CD4-positive, alpha-beta T cell treated with Interferon gamma for 1 hour (primary cell): Measurements from ENCODE around the gene FEM1B.

Experiments used
- DNase-seq: peaks from one replicate; pipeline ENCODE4 v3.0.0-alpha.2; 2020

FEM1B gene

GRCh38 chr15:68286256-68286655 lies 8.7 kb downstream of the FEM1B start:
- DNase-seq: no peak

DNA sequence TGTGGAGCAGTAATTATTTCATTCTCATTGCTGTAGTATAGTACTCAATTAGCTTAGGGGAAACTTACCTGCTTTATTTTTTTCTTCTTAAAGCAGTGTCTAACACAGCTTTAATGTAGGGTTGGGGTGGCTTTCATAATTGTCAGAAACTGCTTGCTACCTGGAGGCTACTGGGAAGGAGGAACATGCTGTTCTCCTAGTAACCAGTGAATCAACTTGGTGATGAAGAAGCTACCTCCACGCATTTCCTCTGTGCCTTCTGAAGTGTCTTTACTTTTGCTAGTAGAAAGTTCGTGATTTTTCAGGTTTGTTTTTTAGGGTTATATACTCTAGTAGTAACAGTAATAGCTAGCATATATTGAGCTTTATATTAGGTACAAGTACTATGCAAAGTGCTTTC lies 11.5 kb downstream of the FEM1B start:
- no peak for DNase-seq

GRCh38 chr15:68289621-68290352 lies 12.2 kb downstream of the FEM1B start:
- DNase-seq: no peak

GRCh38 chr15:68290715-68291114 lies 13.2 kb downstream of the FEM1B start:
- no peak for DNase-seq

DNA sequence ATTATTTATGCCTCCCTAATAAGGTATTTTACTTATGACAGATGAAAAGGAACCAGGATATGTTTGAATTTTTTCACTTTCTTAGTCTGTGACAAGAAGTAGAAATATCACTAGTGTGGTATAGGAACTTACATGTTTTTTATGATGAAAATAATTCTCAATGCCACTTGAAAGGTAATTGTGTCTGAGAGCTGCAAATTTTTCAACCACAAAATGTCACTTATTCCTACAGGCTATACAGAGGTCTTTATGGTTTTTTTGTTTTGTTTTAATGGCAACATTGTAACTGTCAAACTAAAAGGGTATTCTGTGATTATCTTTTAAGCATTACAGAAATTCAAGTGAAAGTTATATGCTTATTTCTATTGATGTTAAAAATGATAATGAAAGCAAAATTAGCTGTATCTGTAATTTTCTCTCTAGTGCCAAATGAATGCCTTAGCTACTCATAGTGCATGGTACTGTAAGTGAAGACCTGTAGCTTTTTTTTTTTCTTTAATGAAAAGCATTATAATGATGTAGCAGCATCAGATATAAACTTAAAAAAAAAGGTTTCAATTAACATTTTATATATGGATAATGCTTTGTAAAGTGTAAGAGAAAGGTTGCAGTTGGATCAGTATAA lies 14.7 kb downstream of the FEM1B start:
- DNase-seq: no peak

- DNase-seq: no peak
These were observed 15.4 kb downstream of the FEM1B start for GRCh38 chr15:68292967-68293366.

- DNase-seq: no peak
These were observed 17.7 kb downstream of the FEM1B start for GRCh38 chr15:68295014-68295805.

GRCh38 chr15:68298336-68298735 lies 20.8 kb downstream of the FEM1B start:
- no peak for DNase-seq

DNA sequence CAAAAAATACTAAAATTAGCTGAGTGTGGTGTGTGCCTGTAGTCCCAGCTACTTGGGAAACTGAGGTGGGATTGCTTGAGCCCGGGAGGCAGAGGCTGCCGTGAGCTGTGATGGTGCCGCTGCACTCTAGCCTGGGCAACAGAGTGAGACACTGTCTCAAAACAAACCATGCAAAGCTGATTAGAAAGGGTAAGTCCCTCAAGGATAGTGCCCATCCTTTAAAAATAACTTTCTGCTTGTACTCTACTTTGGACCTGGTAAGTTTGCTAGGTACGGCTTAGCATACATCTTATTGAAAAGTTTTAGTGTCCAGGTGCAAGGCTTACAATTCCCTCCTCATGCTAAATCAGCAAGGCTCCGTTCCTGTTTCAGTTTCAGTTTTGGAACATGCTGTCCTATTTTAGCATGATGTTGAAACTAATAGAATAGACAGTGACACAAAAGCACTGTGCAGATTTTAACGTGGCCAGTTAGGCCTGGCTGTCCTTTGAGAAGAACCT lies 21.4 kb downstream of the FEM1B start:
- no peak for DNase-seq

- no peak for DNase-seq
These were observed 21.9 kb downstream of the FEM1B start for GRCh38 chr15:68299436-68299835.

GRCh38 chr15:68300115-68300940 lies 22.8 kb downstream of the FEM1B start:
- DNase-seq: no peak

GRCh38 chr15:68301301-68301700 lies 23.8 kb downstream of the FEM1B start:
- DNase-seq: no peak

GRCh38 chr15:68302729-68303128 lies 25.2 kb downstream of the FEM1B start:
- DNase-seq: no peak

DNA sequence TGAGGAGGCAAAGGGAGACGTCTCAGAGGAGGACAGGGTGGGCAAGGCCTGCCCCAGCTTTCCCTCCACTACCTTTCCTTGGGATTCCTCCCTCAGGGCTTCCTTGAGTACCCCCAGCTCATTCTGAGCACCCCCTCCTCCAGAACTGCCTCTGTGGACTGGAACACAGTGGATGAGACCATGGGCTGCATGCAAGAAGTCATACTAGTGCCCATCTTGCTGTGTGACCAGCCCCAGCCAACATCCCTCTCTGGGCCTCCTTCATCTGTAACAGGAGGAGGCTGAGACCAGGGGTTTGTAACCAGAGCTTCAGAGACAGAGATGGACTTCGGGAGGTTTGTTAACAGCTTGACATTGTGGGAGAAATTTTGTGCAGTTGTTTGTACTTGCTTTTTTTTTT lies 25.6 kb downstream of the FEM1B start:
- DNase-seq: no peak

DNA sequence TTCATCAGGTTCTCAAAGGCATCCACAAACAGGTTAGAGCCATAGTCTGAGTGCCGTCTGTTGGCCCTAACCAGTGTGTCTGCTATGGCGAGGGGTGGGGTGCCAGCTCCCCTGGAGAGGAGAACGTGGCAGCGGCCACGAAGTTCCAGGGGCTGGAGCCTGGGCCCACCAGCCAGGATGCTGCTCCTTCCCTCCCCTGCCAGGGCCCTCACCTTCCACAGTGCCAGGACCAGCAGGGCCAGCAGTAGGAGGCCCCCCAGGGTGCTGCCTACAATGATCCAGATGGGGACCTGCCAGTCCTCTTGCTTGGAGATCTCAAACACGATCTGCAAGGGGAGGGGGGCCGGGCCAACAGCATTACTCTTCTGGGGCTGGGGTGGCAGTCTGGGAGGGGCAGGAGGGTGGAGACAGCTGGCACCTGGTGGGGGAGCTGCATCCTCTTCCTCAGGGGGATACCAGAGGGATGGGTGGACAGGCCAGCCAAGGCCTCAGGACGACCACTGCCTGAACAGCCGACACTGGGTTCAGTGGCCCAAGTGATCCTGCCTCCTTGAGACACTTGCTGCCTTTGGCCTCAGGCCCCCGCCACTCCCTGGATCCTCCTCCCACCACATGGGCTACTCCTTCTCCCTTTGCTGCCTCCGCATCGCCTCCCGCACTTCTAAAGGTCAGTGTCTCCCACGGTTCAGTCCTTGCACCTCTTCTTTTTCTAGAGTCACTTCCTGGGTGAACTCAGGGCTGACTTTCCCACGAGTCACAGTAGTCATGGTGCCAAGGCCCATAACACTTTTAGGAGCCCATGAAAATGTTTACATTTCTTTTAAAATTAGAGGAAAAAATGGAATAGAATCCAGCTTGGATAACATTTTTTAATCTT lies 26.3 kb downstream of the FEM1B start:
- DNase-seq: no peak

GRCh38 chr15:68304589-68305337 lies 27.2 kb downstream of the FEM1B start:
- no peak for DNase-seq

DNA sequence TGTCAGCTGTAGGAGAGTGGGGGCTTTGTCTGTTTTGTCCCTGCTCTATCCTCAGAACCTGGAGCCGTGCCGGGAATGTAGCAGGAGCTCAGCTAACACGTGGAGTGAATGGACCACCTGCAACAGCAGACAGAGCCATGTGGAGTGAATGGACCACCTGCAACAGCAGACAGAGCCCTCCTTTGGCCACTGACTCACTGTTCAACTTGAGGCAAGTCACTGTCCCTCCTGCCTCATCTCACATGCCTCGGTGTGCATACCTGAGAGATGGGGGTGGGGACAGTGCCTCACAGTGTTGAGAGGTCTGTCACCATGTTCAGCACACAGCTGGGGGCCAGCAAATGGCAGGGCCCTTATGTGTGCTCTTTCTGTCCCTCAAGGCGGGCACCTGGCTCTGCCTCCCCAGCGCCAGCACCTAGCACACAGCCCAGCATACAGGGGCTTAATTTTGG lies 27.9 kb downstream of the FEM1B start:
- DNase-seq: no peak

DNA sequence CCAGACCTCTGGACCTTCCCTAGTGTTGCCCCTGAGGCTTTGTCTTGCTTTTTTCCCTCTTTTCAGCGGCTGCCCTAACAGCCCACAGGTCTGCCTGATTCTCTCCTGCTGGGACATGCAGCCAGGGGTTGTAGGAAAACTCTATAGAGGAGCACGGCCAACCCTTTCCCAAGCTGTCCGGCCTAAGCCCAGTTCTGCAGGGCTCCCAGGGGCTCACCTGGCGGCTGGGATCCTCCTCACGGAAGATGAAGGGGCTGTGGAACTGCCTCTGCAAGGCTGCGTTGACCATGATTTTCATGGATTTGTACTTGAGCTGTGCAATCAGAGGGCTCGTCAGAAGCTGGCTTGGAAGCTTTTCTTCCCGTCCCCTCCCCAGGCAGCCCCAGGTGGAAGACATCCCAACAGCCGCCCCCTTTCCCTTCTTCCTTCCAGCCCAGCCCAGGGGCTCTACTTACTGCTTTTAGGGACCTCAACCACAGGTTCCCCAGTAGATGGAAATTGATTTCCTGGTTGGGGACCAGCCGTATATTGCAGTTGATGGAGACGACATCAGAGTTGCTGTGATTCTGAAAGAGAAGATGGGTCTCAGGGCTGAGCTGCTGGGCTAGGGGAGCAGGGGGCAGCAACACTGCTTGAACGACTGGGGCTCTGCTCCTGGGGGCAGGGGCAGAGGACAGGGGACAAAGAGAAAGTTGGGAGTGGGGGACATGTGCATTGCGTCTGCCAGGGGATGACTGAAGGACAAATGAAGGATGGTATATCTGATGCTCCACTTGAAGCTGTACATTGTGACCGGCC lies 29.8 kb downstream of the FEM1B start:
- DNase-seq: no peak

DNA sequence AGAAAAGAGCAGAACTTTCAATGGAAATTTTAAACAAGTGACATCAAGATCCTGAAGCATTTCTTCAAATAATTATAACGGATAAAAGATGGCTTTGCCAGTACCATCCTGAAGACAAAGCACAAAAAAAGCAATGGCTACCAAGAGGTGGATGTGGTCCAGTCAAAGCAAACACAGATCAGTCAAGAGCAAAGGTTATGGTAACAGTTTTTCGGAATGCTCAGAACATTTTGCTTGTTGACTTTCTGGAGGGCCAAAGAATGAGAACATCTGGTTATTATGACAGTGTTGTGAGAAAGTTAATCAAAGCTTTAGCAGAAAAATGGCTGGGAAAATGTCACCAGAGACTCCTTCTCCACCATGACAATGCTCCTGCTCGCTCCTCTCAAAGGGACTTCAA lies 31.5 kb downstream of the FEM1B start:
- DNase-seq: no peak

GRCh38 chr15:68310178-68310803 lies 32.7 kb downstream of the FEM1B start:
- no peak for DNase-seq
